HG03108 (cell line): ENCODE data around the gene RAB6A.
"Not testable (repeated sequence)": the region's sequence is repeated elsewhere in the genome, so short reads cannot be mapped to it uniquely, and the experiment has no call there.

ENCODE experiments used
- ATAC-seq: cut with Tn5 transposase; IDR thresholded peaks from one replicate; pipeline ENCODE4 v1.9.1; 2021; ENCODE audit warnings: moderate library complexity; ENCODE audit not compliant: unreplicated experiment

The RAB6A gene

DNA sequence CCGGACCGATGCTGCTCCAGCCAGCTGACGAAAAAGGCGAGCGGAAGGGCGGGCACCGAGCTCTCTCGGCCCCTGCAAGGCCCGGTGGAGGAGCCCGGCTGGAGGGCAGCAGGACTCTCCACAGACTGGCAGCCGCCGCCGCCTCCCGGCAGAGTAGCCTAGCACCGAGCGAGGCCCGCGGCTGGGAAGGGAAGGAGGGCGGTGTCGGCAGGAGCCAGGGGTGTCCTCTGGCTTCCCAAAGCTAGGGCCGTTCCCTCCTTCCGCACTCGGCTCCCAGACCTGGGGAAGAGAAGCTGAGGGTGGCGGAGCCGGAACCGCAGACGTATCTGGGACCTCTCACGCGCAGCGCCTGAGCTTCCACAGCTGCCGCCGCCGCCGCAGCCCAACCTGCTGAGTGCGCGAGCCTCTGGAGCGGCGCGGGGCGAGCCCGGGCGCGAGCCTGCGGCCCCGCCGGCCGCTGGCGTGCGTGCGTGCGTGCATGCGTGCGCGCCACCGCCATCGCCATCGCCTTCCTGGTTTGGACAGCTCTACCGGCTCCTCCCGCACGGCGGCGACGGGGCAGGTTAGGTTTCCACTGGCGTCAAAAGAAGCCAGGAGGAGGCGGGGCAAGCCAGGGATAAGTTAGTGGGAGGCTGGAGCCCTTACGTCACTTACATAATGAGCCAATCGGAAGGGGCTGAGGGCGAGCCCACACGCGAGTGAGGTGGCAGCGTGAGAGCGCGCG lies at the start of gene RAB6A:
TSS of gene RAB6A (minus strand) at position 396 of the 724 bp plus-strand sequence. CDS start 439 bp downstream, outside the sequence.
- peak; percentile 92 for ATAC-seq

DNA sequence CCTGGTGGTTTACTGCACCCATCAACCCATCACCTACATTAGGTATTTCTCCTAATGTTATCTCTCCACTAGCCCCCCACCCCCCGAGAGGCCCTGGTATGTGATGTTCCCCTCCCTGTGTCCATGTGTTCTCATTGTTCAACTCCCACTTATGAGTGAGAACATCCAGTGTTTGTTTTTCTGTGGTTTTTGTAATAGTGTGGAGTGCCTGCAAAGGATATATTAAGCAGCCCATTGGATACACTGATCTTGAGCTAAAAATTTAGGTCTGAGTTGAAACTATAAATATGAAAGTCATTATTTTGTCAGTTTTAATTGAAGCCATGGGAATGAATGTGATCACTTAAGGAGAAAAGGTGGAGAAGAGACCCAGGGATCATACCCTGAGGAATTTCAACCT lies 49.8 kb upstream of the RAB6A start:
- ATAC-seq: no peak

DNA sequence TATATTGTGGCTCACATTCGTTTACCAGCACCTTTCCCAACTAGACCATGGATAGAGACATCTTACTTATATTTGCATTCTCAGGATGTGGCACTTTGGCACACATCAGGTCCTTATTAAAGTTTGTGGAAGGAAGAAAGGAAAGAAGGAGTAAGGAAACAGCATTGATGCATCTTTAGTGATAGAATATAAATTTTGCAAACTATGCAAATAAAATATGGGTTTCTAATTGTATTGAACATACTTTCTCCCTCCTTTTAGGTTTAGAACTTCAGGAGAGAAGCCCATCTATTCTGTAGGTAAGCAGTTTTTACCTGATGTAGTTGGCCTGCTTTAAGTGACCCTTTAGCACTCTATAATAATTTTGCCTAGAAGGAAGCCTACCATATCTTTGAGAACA lies 47.2 kb upstream of the RAB6A start:
- no peak for ATAC-seq

GRCh38 chr11:73804712-73805111 lies 43.8 kb upstream of the RAB6A start:
- ATAC-seq: no peak

- no peak for ATAC-seq
Measured at GRCh38 chr11:73801136-73801535, 40.3 kb upstream of the RAB6A start.

- no peak for ATAC-seq
Measured at GRCh38 chr11:73800276-73800806, 39.5 kb upstream of the RAB6A start.

DNA sequence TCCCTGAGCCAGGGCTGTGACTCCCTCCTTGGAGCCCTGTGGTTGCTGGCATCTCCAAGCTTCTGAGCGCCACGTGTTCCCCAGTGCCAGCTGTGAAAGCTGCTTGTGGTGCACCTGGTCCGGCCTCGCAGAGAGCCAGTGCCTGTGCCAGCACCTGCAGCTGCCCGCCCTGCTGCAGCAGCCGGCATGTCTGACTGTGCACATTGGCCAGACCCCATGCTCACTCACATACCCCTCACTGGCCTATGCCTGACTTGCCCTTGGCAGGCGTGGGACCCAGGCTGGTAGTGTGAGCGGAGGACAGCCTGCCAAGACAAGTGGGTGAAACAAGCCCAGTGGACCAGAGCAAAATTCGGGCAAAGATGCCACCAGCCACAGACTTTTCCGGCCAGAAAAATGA lies 36.6 kb upstream of the RAB6A start:
- ATAC-seq: no peak

DNA sequence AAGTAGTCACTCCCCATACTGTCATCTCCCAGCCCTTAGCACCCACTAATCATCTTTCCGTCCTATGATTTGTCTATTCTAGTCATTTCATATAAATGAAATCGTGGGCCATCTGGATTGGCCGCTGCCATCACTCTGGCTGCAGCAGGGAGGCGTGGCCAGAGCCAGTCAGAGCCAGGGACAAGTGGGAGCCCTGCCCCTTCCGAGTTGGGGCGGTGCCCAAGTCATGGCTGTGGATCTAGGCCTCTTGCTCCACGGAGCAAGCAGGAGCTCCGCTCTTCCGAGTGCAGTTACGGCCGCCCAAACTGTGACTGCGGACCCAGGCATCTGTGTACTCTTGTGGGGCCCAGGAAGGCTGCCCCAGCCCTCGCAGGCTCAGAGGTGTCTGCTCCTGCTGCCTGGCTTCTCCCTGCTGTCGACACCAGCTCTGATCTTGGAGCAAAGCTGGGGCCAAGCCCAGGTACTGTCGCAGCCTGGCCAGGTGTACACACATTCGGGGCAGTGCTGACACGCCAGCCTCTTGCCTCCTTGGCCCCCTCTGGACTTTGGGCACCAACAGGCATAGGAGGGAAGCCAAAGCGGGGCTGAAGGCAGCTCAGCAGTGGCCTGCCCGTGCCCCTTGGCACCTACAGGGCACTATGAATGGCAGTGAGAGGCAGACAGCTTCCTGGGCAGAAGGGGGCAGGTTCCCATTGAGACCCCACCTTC lies 35.2 kb upstream of the RAB6A start:
- ATAC-seq: no peak

DNA sequence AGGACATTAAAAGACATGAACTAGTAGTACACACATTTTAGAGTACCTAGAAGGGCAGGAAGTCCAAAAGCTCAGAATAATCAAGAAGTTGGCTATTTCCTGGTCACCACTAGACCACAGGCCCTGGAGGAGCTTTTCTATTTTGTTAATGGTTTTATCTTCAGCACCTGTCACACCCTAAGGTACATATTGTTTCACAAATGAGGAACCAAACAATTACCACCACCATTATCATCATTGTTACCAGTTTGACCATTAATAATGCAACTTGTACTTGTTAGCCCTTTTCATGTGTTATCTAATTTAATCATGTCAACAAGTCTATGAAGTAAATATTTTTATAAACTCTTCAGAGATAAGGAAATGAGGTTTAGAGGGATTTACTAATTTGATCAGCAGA lies 31.7 kb upstream of the RAB6A start:
- ATAC-seq: no peak

DNA sequence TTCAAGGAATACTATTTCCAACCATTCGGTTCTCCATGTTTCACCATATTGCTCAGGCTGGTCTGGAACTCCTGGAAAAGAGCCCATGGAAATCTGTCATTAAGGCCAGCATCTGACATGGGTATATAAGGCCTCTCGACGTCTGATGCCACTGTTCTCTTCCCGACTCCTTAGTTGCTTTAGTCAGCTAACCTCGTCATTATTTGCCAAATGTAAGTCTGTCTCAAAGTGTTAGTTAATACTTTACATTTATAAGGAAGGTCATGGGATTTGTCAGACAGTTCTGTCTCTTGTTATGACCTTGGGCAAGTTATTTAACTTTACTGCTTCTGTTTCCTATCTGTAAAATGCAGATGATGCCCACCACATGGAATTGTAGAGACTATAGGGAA lies 28.4 kb upstream of the RAB6A start:
- no peak for ATAC-seq

DNA sequence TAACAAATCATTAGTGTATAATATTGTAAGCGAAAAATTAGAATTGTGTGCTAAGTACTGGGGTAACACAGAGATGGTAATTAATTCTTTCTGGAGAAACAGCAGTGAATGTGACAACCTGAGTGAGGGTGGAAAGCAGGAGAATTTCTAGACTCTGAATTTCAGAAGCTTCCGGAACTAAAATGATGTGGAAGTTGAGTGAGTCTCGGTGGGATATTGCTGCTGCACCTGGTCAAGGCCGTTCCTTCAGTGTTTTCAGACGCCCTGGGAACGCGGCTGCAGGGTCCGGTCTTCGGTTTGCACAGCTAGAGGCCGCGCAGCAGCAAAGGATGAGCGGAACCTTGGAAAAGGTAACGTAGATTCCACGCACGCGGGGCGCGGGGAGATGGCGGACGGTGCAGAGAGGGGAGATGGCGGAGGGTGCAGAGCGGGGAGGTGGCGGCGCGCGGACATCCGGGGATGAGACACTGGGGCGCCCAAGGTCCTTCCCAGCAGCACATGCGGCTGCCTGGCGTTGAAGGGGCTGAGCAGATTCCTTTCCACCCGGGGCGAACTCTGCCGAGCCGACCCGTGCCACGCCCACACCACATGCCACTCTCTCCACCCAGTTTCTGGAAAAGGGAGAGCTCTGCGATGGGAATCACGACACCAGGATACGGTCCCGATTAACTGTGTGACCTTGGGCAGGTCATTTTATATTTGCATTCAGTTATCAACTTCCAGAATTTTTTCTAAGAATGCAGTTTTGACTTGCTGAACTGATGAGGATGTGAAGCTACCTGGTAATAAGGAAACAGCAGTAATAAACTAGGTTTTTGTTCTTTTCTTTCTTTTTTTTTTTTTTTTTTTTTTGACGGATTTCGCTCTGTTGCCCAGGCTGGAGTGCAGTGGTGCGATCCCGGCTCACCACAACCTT lies 27.0 kb upstream of the RAB6A start, which contains the start of gene MRPL48:
TSS of gene MRPL48 (plus strand) at position 232 of the 916 bp plus-strand sequence. CDS start at position 330, 98 bp downstream.
- peak; percentile 97 for ATAC-seq

- no peak for ATAC-seq
Measured at GRCh38 chr11:73787051-73787642, 26.3 kb upstream of the RAB6A start.

- not testable (repeated sequence) for ATAC-seq
Measured at GRCh38 chr11:73785467-73785866, 24.6 kb upstream of the RAB6A start.

DNA sequence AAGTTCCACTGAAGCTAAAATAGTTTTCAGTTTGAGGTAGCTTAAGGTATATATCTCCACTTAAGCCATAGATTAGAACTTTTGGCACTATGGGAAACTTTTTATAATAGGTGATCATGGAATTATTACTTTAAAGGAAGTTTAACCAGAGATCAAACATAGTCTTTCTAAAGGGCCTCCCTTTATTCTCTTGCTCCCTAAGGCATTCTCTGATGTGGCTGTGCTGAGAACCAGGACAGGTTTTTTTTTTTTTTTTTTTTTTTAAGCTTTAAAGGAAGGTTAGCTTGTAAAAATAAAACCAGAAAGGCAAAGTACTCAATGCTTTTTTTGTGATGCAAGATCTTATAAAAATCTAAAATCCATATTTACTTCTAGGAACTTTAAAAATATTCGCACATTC lies 23.9 kb upstream of the RAB6A start:
- no peak for ATAC-seq

- ATAC-seq: no peak
Measured at GRCh38 chr11:73784080-73784634, 23.3 kb upstream of the RAB6A start.

DNA sequence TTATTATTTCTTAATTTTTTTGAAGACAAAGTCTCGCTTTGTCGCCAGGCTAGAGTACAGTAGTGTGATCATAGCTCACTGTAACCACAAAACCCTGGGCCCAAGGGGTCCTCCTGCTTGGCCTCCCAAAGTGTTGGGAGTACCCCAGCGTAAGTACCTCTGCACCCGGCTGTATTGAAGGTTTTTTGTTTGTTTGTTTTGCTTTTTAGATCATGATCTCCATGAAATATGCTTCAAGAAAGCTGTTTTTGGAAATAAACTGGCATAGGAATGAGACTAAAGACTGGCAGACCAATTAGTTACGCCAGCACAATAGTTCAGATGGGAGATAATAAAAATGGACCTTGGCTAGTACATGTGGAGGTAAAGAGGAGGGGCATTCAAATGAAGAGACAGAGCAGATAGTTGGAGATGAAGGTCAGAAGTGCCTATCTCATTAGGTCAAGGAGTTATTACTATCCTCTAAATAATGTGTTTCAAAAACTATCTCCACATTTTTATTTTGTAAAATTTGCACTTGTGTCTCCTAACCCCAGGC lies 22.7 kb upstream of the RAB6A start:
- ATAC-seq: no peak

- no peak for ATAC-seq
Measured at GRCh38 chr11:73781303-73781702, 20.4 kb upstream of the RAB6A start.

- peak; percentile 98 for ATAC-seq
Measured at GRCh38 chr11:73779084-73779902, 18.4 kb upstream of the RAB6A start.

- ATAC-seq: not testable (repeated sequence)
Measured at GRCh38 chr11:73770811-73771210, 9.9 kb upstream of the RAB6A start.
